Endothelial cell (in vitro differentiated cells): ENCODE data around the gene WDFY4. TPM values are rescaled to one million over a fixed set of nuclear protein-coding genes. Genes with fewer than 3 reads are reported as not detected.

Source experiments
- DNase-seq: peaks from one replicate; pipeline ENCODE4 v3.0.0; 2021; ENCODE audit warnings: low spot score
- H3K27ac Mint-ChIP-seq: one replicate; pipeline ENCODE4 v1.8.0; 2021; ENCODE audit warnings: mixed read lengths, inconsistent platforms; ENCODE audit not compliant: unreplicated experiment
- H3K27me3 Mint-ChIP-seq: one replicate; pipeline ENCODE4 v1.8.0; 2021; ENCODE audit warnings: mild to moderate bottlenecking, moderate library complexity, mixed read lengths, inconsistent platforms; ENCODE audit not compliant: unreplicated experiment
- H3K36me3 Mint-ChIP-seq: one replicate; pipeline ENCODE4 v1.8.0; 2021; ENCODE audit warnings: mild to moderate bottlenecking, low read depth, mixed read lengths, inconsistent platforms; ENCODE audit not compliant: unreplicated experiment
- H3K4me1 Mint-ChIP-seq: one replicate; pipeline ENCODE4 v1.8.0; 2021; ENCODE audit warnings: mild to moderate bottlenecking, mixed read lengths, inconsistent platforms; ENCODE audit not compliant: unreplicated experiment
- H3K4me3 Mint-ChIP-seq: one replicate; pipeline ENCODE4 v1.8.0; 2021; ENCODE audit warnings: mild to moderate bottlenecking, mixed read lengths, inconsistent platforms; ENCODE audit not compliant: unreplicated experiment
- H3K9me3 Mint-ChIP-seq: one replicate; pipeline ENCODE4 v1.8.0; 2021; ENCODE audit warnings: mixed read lengths, inconsistent platforms; ENCODE audit not compliant: unreplicated experiment
- long read RNA-seq: library from polyadenylated mRNA; unstranded; transcript quantifications from one replicate; pipeline ENCODE4 v2.0.0, GENCODE V29; 2020; ENCODE audit not compliant: unreplicated experiment
- total RNA-seq: library from RNA; stranded (reverse); fragmentation: NEBNext Ultra II Directional; extraction: Animal tissue kit (Norgen Biotek cat#: 25700); gene quantifications from one replicate; pipeline ENCODE4 v1.2.1, GENCODE V29; 2021; ENCODE audit not compliant: unreplicated experiment
- TF ChIP-seq, protein P1 (sequence below): fragments of 200-600 bp; sonication (generic); IDR thresholded peaks from one replicate; pipeline ENCODE4 v1.5.0; 2021; ENCODE audit warnings: antibody characterized with exemption; ENCODE audit not compliant: unreplicated experiment

WDFY4 gene, protein sequence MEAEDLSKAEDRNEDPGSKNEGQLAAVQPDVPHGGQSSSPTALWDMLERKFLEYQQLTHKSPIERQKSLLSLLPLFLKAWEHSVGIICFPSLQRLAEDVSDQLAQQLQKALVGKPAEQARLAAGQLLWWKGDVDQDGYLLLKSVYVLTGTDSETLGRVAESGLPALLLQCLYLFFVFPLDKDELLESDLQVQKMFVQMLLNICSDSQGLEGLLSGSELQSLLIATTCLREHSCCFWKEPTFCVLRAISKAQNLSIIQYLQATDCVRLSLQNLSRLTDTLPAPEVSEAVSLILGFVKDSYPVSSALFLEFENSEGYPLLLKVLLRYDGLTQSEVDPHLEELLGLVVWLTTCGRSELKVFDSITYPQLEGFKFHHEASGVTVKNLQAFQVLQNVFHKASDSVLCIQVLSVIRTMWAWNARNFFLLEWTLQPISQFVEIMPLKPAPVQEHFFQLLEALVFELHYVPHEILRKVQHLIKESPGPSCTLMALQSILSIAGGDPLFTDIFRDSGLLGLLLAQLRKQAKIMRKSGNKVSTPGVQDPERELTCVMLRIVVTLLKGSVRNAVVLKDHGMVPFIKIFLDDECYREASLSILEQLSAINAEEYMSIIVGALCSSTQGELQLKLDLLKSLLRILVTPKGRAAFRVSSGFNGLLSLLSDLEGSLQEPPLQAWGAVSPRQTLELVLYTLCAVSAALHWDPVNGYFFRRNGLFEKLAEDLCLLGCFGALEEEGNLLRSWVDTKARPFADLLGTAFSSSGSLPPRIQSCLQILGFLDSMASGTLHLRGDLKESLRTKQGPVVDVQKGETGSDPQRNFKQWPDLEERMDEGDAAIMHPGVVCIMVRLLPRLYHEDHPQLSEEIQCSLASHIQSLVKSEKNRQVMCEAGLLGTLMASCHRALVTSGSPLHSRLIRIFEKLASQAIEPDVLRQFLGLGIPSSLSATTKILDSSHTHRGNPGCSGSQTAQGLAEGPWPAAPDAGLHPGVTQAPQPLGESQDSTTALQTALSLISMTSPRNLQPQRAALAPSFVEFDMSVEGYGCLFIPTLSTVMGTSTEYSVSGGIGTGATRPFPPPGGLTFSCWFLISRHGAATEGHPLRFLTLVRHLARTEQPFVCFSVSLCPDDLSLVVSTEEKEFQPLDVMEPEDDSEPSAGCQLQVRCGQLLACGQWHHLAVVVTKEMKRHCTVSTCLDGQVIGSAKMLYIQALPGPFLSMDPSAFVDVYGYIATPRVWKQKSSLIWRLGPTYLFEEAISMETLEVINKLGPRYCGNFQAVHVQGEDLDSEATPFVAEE (N-terminal part only)
- total RNA-seq = 0.54 TPM
- long read RNA-seq = 0 reads

DNA sequence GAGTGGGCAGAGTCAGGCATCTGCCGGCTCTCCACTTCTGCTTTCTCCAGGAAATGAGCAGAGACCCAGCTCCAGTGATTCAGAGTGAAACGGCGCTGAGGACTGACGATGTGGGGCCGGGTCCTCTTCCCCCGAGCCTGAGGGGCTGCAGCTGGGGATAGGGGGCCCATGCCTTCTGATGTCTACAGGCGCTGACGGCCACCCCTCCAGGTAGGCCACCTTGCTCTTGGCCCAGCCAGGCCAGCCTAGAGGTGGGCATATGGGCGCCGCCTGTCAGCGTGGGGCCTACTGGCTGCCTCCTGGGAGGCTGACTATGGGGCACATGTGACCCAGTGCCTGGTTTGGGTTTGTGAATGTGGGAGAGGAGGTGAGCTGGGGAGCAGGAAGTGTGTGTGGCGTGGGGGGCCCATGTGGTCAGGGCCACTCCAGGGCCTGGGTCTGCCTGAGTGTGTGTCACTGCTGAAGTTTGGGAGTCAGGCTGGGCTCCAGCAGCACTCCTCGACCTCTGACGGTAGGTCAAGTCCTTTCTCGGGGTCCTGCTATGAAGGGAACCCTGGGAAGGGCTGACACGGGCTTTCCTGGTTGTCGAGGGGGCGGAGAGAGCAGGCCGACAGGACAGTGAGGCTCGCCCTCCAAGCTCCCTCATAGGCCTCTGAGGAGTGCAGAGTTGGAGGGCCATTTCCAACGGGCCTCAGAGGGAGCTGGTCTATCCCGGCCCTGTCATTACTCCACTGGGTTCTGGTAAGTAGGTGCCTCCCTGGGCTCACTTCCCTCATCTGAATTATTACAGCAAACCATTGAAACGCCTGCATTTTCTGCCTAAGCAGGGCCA lies at the start of gene WDFY4:
Gene WDFY4, plus strand, starts transcription at position 82 of the 832 bp plus-strand sequence. CDS start 24,860 bp downstream, outside the sequence.
- DNase-seq = no peak
- no peak within 1 kb of the TSS for H3K27ac Mint-ChIP-seq

DNA sequence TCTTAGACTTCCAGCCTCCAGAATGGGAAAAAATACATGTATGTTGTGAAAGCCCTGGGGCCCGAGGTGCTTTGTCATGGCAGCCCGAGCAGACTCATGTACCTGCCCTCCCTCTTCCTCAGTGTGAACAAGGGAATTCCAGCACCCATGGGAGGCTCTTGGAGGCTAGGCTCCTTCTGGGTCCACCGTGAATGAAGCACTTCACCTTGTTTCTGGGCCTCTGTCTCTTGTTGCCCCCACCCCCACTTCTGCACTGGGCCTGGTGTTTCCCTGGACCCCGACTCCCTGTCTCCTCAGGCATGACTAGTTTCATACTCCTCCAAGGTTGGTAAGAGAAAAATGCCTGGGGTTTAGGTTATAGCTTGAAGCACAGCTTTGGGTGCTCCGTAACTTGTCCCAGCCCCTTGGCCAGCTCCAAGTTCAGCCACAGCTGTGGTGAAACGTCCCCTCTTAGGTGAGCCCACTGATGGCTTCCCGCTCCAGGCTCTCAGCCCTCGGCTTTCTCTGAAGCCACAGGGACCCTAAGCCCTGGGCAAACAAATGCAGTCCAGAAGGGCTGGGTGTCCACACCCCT lies 49.6 kb upstream of the WDFY4 start:
- peaks cover 11% of the 10 kb centered on the region for H3K27me3 Mint-ChIP-seq

More for the DNA sequence above, at the start of gene WDFY4:
- Mint-ChIP-seq H3K9me3 (no peaks in the 10 kb centered on the region), H3K27me3 (no peaks in the 10 kb centered on the region), H3K36me3 (peaks cover 4% of the 10 kb centered on the region), H3K4me1 (no peaks in the 10 kb centered on the region), H3K4me3 (no peak within 1 kb of the TSS)
- TF ChIP-seq, protein P1, sequence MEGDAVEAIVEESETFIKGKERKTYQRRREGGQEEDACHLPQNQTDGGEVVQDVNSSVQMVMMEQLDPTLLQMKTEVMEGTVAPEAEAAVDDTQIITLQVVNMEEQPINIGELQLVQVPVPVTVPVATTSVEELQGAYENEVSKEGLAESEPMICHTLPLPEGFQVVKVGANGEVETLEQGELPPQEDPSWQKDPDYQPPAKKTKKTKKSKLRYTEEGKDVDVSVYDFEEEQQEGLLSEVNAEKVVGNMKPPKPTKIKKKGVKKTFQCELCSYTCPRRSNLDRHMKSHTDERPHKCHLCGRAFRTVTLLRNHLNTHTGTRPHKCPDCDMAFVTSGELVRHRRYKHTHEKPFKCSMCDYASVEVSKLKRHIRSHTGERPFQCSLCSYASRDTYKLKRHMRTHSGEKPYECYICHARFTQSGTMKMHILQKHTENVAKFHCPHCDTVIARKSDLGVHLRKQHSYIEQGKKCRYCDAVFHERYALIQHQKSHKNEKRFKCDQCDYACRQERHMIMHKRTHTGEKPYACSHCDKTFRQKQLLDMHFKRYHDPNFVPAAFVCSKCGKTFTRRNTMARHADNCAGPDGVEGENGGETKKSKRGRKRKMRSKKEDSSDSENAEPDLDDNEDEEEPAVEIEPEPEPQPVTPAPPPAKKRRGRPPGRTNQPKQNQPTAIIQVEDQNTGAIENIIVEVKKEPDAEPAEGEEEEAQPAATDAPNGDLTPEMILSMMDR = no peak

DNA sequence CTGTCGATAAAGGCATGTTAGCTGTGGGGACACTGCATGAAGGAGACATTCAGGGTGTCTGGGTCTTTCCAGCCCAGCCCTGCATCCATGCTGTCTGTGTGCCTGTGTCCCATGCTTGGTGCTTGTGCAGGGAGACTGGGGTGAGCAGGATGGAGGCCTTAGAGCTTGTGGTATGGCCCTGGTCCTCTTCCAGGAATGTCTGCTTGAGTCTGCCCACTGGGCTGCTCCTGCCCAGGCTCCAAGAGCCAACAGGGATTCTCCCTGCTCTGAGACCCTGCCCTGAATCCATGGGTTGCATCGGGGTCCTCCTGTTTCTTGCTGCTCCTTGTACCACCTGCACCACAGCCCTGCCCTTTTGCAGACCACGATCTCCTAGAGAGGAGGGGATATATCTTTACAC lies 48.4 kb upstream of the WDFY4 start:
- no peak overlapping the region for H3K27ac Mint-ChIP-seq
- no peak overlapping the region for H3K4me3 Mint-ChIP-seq
- no peaks in the 10 kb centered on the region for H3K4me1 Mint-ChIP-seq
- H3K36me3 Mint-ChIP-seq = no peaks in the 10 kb centered on the region
- DNase-seq = no peak
- H3K27me3 Mint-ChIP-seq = peaks cover 11% of the 10 kb centered on the region
- H3K9me3 Mint-ChIP-seq = peaks cover 4% of the 10 kb centered on the region
- TF ChIP-seq, protein P1 = no peak

More for the DNA sequence above, 49.6 kb upstream of the WDFY4 start:
- Mint-ChIP-seq H3K36me3 (no peaks in the 10 kb centered on the region), H3K4me1 (no peaks in the 10 kb centered on the region), H3K27ac (no peak overlapping the region), H3K9me3 (peaks cover under 1% of the 10 kb centered on the region), H3K4me3 (no peak overlapping the region)
- TF ChIP-seq, protein P1 = no peak
- DNase-seq = no peak

DNA sequence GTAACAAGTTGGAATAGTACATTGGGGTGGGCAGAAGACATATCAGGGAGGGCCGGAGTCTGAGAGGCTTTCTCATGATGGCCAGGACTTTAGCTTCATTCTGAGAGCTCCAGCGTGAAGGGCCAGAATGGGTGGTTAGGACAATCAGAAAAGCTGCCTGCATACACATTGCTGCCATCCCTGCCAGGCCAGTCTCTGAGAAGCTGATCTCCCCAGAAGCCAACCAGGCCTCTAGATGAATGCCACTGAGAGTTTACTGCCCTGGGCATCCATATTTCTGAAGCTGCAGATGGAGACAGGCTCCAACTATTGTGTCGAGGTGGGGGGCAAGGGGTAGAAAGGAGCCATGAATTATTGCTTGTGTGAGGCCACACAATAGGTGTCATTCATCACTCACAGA lies 47.8 kb upstream of the WDFY4 start:
- Mint-ChIP-seq H3K27me3 (peaks cover 11% of the 10 kb centered on the region), H3K4me3 (no peak overlapping the region), H3K27ac (no peak overlapping the region), H3K4me1 (no peaks in the 10 kb centered on the region), H3K9me3 (peaks cover 4% of the 10 kb centered on the region), H3K36me3 (no peaks in the 10 kb centered on the region)
- DNase-seq = no peak
- TF ChIP-seq, protein P1 = no peak
